ENCODE measurements around the gene FOXP1.

DNA sequence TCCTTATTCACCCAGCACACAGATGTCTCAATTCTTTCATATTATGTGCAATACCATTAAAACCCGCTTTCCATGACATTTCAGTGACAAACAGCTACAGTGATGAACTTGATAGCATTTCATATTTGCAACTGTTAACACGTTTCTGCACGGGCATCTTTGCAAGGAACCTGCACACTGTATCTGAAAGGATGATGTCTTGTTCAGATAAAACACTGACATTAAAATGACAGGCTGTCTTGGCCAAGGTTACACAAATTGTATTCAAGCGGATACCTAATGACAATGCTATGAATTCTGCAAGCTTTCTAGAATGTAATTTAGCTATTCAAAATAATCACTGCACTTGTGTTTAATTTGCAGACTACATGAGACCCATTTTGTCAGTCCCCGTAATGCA is 529.2 kb downstream of the FOXP1 start:
- TF ChIP-seq, protein P1, sequence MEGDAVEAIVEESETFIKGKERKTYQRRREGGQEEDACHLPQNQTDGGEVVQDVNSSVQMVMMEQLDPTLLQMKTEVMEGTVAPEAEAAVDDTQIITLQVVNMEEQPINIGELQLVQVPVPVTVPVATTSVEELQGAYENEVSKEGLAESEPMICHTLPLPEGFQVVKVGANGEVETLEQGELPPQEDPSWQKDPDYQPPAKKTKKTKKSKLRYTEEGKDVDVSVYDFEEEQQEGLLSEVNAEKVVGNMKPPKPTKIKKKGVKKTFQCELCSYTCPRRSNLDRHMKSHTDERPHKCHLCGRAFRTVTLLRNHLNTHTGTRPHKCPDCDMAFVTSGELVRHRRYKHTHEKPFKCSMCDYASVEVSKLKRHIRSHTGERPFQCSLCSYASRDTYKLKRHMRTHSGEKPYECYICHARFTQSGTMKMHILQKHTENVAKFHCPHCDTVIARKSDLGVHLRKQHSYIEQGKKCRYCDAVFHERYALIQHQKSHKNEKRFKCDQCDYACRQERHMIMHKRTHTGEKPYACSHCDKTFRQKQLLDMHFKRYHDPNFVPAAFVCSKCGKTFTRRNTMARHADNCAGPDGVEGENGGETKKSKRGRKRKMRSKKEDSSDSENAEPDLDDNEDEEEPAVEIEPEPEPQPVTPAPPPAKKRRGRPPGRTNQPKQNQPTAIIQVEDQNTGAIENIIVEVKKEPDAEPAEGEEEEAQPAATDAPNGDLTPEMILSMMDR (IDR thresholded peaks at IDR 0.05) = no peak
- TF ChIP-seq POLR2A (IDR thresholded peaks at IDR 0.05) = no peak
